Activated CD4-positive, CD25-positive, alpha-beta regulatory T cell treated with anti-CD3 and anti-CD28 coated beads, Interleukin-2, amount 50 U/mL, for 16 hours (primary cell): Measurements from ENCODE around the gene ARAP1.
"Not testable (repeated sequence)": the region's sequence is repeated elsewhere in the genome, so short reads cannot be mapped to it uniquely, and the experiment has no call there.

Source experiments
- DNase-seq: peaks from one replicate; pipeline ENCODE4 v3.0.0-alpha.2; 2020; ENCODE audit warnings: low read depth, low spot score

The ARAP1 gene

GRCh38 chr11:72752088-72752914, at the start of gene ARAP1:
Gene ARAP1 (minus strand): TSS chr11:72752408. CDS start chr11:72727128, 25,280 bp downstream.
- DNase-seq = peak; percentile 66

- no peak for DNase-seq
Measured at GRCh38 chr11:72799441-72799840, 47.2 kb upstream of the ARAP1 start.

GRCh38 chr11:72798361-72798760, 46.2 kb upstream of the ARAP1 start:
- no peak for DNase-seq

DNA sequence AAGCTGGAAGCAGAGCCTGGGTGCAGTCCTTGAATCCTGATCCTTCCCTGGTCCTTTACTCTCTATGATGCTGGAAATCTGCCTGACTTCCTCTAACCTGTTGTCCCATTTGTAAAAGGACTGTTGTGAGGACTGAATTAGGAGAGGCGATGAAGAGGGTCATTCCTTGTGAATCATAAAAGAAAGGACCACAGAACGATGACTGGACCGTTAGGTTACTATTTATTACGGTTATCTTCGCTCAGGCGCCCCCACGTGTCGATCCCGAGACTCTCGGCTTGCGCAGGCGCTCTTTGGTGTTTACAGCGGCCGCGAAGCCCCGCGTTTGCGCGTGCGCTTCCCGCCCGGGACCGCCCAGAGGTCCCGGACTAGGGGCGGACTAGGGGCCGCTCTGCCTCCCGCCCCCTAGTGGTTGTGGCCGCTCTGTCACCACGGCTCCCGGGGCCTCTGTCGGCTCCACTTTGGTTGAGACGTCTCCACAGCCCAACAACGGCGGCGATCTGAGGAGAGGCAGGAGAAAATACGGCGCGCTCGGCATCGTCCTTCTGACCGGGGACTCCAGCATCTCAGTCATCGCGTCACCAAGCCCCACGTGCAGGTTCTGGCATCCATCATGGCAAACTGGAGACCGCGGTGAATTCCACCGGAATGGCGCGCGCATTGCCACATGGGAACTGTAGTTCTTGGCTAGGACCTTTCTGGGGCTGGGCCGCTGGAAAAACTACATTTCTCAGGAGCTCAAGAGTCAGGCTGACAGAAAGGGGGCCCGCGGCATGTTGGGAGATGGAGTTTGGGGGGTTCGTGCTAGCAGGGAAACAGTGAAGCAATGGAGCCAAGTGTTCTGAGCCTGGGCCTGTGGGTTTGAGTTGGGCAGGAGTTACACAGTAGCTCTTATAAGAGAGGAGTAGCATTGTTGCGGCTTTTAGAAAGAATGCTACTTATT, 41.5 kb upstream of the ARAP1 start, which contains the start of gene STARD10:
Gene STARD10, minus strand, starts transcription at position 623 of the 943 bp plus-strand sequence. CDS start 12,866 bp downstream, outside the sequence.
- peak; percentile 91 for DNase-seq

DNA sequence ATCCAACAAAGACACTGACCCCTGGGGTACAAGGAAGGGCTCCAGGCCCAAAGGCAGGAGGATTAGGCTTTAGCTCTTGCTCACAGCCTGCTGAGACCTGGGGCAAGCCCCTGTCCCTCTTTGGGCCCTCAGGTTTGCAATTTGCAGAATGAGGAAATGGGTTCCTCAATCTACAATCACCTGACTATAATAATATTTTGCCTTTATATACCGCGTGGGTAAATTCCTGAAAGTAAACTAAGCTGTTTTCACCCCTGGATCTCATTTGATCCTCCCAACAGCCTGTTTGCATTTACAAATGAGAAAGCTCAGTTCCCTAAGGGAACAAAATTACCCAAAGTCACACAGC, 40.8 kb upstream of the ARAP1 start:
- no peak for DNase-seq

DNA sequence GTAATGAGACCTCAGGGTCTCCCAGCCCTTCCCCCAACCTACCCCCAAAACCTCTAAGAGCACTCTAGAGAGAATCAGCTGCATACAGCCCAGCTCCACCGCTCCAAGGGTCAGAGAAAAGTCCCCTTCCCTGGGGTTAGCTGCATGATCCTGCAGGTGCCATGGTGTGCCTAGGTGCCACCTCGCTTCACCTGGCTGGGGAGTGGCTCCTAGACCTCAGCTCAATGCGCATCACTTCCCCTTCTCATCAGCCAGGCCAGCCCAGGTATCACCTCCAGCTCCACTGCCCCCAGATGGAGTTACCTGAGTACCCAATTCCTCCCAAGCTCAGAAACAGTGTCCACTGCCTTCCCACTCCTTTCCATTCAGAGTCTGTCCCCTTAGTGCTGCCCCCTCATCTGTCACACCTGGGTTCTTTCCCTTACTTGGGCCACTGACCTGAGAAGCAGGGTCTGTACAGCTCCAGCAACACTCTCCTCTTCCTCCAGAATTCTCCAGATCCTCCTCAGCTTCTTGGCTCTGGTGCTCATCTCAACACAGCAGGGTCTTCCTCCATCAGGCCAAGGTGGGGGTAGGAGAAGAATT, 40.3 kb upstream of the ARAP1 start:
- no peak for DNase-seq

DNA sequence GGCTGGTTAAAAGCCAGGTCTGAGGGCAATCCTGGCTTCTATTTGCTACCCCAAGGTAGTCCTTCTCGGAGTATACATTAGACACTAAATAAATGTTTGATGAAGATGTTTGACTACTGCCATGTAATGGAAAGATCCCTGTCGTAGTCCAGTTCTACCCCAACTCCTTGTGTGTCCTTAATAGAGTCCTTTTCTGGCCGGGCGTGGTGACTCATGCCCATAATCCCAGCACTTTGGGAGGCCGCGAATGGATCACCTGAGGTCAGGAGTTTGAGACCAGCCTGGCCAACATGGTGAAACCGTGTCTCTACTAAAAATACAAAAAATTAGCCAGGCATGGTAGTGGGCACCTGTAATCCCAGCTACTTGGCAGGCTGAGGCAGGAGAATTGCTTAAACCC, 39.0 kb upstream of the ARAP1 start:
- not testable (repeated sequence) for DNase-seq

DNA sequence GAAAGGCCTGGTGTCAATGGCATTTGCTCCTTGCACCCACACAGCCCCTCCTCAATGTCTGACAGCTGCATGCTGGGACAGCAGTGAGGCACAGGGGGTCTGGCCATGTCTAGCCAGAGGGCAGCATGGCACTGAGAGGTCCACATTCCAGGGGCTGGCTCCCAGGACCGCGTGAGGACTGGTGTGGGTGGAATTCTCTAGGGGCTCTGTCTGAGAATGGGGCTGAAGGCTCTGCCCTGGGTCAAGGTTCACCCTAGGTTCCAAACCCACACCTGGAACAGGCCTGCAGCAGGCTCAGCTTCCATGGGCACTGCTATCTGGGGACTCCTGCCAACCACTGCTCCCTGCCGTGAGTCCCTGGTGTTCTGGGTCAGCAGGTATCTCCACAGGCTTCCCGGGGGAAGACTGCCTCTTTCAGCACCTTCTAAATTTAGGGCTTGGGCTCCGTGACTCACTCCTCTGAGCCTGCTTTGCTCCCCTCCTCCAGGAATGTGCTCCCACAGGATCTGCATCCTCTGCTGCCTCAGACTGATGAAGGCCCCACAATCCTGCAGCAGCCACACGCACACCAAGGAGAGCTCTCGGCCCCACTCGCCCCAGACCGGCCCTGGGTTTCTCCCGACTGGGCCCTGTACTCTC, 37.4 kb upstream of the ARAP1 start:
- DNase-seq = no peak

DNA sequence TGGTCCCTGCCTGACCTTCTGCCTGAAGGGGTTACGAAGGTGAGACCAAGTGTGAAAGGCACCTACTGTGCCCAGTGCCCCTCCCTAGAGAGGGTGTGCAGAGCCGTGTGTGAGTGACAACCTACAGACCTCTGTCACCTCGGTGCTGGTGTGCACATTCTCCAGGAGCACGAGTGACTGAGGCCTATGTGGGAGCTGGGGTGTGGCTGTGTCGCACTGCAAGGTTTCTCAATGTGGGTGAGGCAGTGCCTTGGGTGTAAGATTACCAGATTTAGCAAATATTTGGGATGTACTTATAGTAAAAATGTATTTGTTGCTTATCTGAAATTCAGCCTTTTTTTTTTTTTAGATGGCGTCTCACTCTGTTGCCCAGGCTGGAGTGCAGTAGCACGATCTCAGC, 36.0 kb upstream of the ARAP1 start:
- no peak for DNase-seq

GRCh38 chr11:72787216-72788104, 35.3 kb upstream of the ARAP1 start:
- no peak for DNase-seq

- DNase-seq = no peak
Measured at GRCh38 chr11:72786305-72787215, 34.4 kb upstream of the ARAP1 start.

DNA sequence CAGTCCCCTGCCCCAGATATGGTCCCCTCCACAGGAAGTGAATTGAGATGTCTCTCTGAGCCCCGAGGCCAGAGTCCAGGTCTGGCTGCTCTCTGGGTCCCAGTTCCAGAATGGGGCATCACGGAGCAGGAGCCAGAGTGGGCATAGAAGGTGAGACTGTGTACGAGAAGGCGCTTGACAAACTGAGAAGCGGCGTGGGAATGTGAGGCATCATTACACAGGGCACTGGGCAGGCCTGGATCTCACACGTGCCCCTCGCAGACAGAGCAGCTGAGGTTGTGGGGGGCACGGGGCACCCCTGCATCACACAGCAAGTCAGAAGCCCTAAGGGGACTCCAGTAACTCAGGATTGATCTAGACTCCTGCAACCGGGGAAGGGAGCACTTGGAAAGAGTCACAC, 32.5 kb upstream of the ARAP1 start:
- DNase-seq = no peak

DNA sequence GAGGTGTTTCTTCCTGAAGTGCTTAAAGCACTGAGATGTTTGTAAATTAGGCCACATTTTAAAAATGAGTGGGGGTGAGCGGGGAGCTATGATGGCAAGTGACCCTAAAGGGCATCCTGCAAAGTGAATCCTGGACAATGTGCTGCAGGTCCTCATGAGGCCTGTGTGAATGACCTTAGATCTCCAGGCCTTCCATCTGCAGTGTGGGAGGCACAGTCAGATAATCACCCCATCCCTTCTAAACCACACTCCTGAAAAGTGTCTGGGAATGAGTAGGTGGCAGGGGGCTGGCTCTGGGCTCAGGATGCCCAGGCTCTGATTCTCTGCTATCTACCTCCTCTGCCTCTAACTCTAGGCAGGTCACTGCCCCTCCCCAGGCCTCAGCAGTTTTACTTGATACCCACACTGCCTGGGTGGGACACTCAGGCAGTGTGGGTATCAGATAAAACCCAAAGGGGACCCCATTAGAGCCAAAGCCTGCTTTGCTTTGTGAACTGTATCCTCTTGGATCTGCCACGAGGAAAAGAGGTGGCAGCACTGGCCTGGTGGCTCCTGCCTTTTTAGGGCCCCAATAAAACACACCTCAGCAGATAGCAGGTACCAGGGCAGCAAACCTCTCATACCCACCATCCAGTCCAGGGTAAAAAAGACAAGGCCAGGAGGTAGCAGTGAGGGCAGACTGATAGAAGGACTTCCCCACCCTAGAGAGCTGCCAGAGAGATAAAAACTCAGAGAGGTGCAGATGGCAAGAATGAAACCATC, 31.1 kb upstream of the ARAP1 start:
- no peak for DNase-seq

DNA sequence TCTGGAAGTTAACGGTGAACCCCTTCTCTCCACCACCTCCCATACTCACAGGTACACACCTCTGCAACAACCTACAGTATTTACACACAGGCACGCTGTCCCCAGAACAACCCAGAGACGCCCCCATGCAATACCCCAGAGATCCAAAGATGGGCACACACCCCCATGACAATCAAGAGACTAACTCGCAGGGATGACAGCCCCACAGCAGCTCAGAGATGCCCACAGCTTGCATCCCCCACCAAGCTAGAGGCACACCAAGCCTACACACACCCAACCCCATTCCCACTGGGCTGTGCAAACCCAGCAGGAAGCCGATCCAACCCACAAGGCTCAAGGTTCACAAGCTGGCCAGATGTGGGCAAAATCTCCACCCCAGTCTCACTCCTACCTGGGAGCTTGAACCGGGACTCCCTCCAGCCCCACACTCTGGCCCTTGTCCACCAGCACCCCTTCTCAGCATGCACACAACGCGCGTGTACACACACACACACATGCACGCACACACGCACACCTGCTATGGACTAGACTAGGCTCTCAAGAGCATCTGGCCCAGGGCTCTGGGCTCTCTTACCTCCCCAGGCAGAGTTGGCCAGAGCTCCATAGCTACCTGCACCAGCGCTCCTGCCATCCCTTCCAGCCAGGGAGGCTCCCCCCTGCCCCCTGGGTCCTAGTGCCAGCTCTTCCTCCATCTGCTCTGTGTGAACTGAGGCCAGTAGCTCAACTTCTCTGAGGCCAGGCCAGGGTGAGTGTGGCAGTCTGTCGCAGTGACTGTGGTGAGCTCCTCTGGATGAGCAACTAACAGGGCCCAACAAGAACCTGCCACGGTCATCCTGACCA, 30.1 kb upstream of the ARAP1 start:
- DNase-seq = no peak

- no peak for DNase-seq
Measured at GRCh38 chr11:72781313-72782080, 29.3 kb upstream of the ARAP1 start.

DNA sequence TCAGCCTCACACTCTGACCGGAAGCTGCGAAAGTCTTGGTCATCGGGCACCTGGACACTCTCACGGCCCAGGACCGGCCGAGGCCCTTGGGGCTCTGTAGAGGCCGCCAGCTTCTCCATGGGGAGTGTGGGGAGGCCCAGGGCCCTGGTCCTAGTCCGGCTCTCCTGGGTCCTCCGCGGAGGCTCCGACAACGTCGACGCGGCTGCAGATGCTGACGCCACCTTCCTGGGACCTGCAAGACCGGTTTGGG, 28.8 kb upstream of the ARAP1 start:
- DNase-seq = no peak

- no peak for DNase-seq
Measured at GRCh38 chr11:72780296-72781062, 28.3 kb upstream of the ARAP1 start.
